ENCODE measurements around the gene PDIK1L.

GRCh38 chr1:26145041-26145959, 33.7 kb downstream of the PDIK1L start:
- TF ChIP-seq CTCF (IDR thresholded peaks at IDR 0.05) (peak; percentile 35 to 61 (median 61)), POLR2A (IDR thresholded peaks at IDR 0.05) (no peak)
